ENCODE data around the gene UNC13A.

Gene UNC13A

GRCh38 chr19:17626456-17627015 is 61.6 kb downstream of the UNC13A start:
- no peak for DNase-seq (ENCODE audit: low spot score)

- no peak for DNase-seq (ENCODE audit: low spot score)
These were observed 62.2 kb downstream of the UNC13A start for GRCh38 chr19:17625980-17626379.

GRCh38 chr19:17625043-17625442 is 63.1 kb downstream of the UNC13A start:
- no peak for DNase-seq (ENCODE audit: low spot score)

- no peak for DNase-seq (ENCODE audit: low spot score)
These were observed 63.7 kb downstream of the UNC13A start for GRCh38 chr19:17624314-17624991.

- no peak for DNase-seq (ENCODE audit: low spot score)
These were observed 64.8 kb downstream of the UNC13A start for GRCh38 chr19:17623224-17623935.

- DNase-seq (ENCODE audit: low spot score): no peak
These were observed 67.5 kb downstream of the UNC13A start for GRCh38 chr19:17620696-17621095.

GRCh38 chr19:17618936-17619335 is 69.2 kb downstream of the UNC13A start:
- DNase-seq (ENCODE audit: low spot score): no peak

- no peak for DNase-seq (ENCODE audit: low spot score)
These were observed 69.8 kb downstream of the UNC13A start for GRCh38 chr19:17618281-17618903.

- DNase-seq (ENCODE audit: low spot score): no peak
These were observed 70.4 kb downstream of the UNC13A start for GRCh38 chr19:17617807-17618192.

GRCh38 chr19:17616961-17617806 is 71.0 kb downstream of the UNC13A start:
- DNase-seq (ENCODE audit: low spot score): no peak

GRCh38 chr19:17616686-17616960 is 71.5 kb downstream of the UNC13A start:
- DNase-seq (ENCODE audit: low spot score): no peak

GRCh38 chr19:17615889-17616685 is 72.1 kb downstream of the UNC13A start:
- DNase-seq (ENCODE audit: low spot score): no peak

- no peak for DNase-seq (ENCODE audit: low spot score)
These were observed 73.7 kb downstream of the UNC13A start for GRCh38 chr19:17614476-17614875.

GRCh38 chr19:17611462-17612244 is 76.5 kb downstream of the UNC13A start:
- no peak for DNase-seq (ENCODE audit: low spot score)

GRCh38 chr19:17610384-17610783 is 77.8 kb downstream of the UNC13A start:
- DNase-seq (ENCODE audit: low spot score): peak; percentile 82

GRCh38 chr19:17607936-17608335 is 80.2 kb downstream of the UNC13A start:
- no peak for DNase-seq (ENCODE audit: low spot score)

- DNase-seq (ENCODE audit: low spot score): no peak
These were observed 81.5 kb downstream of the UNC13A start for GRCh38 chr19:17606590-17607185.

GRCh38 chr19:17605761-17606589 is 82.2 kb downstream of the UNC13A start:
- peak; percentile 96 for DNase-seq (ENCODE audit: low spot score)

GRCh38 chr19:17605117-17605516 is 83.0 kb downstream of the UNC13A start:
- DNase-seq (ENCODE audit: low spot score): no peak
